HepG2 (cell line): ENCODE results near the gene CLP1. TPM values are rescaled to one million over a fixed set of nuclear protein-coding genes. Genes with fewer than 3 reads are reported as not detected.

ENCODE experiments used
- ATAC-seq: fragments of 200-7000 bp; cut with Tn5 transposase; 3 replicates; pipeline ENCODE4 v1.9.1; 2020; ENCODE audit warnings: mild to moderate bottlenecking, moderate library complexity
- BruUV-seq: library from RNA; stranded (reverse); fragments of 400-500 nt; replicated peaks from 2 replicates; lab custom pipeline; 2021; lab: Mats Ljungman, UMichigan
- CTCF ChIA-PET: fragments of 300-600 bp; formaldehyde crosslinking; extraction: SDS; loops from one replicate; lab custom pipeline; 2021; ENCODE audit warnings: low total read pairs, inconsistent platforms, low intra/inter-chr PET ratio; lab: Yijun Ruan, JAX
- POLR2A ChIA-PET: fragments of 350-600 bp; sonication (Branson Sonifier 250); formaldehyde crosslinking; loops from one replicate; lab custom pipeline; 2020; ENCODE audit warnings: antibody characterized with exemption, inconsistent platforms; lab: Yijun Ruan, JAX
- DNase-seq: peaks from one replicate; pipeline ENCODE4 v3.0.0-alpha.2; 2015; ENCODE audit warnings: low spot score
- FAIRE-seq: peaks from 3 replicates; lab custom pipeline; 2011; peaks lifted over from hg19 to GRCh38; lab: Jason Lieb, UNC
- H2AFZ ChIP-seq: one replicate; pipeline ENCODE4 v1.6.1; 2011; ENCODE audit warnings: low read length, inconsistent platforms
- H3K27ac ChIP-seq: fragments of 300-600 bp; 3 replicates; pipeline ENCODE4 v1.8.0; 2011; ENCODE audit warnings: mixed run types, mild to moderate bottlenecking, mixed read lengths, low read length, inconsistent platforms; ENCODE audit not compliant: insufficient read depth; ENCODE audit errors: extremely low read length
- H3K27me3 ChIP-seq, 2 experiments: fragments of 200-600 bp in 1 of 2; 2 replicates in 1 of 2; 3 replicates in 1 of 2; pipeline versions ENCODE4 v1.6.0 to v1.8.0; 2011; ENCODE audit warnings: low read length in 2 of 2, mild to moderate bottlenecking in 2 of 2, moderate library complexity in 2 of 2, inconsistent platforms in 1 of 2; ENCODE audit not compliant: insufficient read depth in 2 of 2, control insufficient read depth in 1 of 2
- H3K36me3 ChIP-seq, 2 experiments: fragments of 200-600 bp in 1 of 2; replicated peaks in 1 of 2; 2 replicates in 1 of 2; 3 replicates in 1 of 2; pipeline versions ENCODE4 v1.5.1 to v1.8.0; 2011; ENCODE audit warnings: low read length in 2 of 2, inconsistent platforms in 1 of 2; ENCODE audit not compliant: insufficient read depth in 2 of 2, control insufficient read depth in 1 of 2
- H3K4me1 ChIP-seq: 2 replicates; pipeline ENCODE4 v1.5.1; 2012; ENCODE audit warnings: low read length, inconsistent platforms; ENCODE audit not compliant: insufficient read depth
- H3K4me2 ChIP-seq: 2 replicates; pipeline ENCODE4 v1.6.0; 2011; ENCODE audit warnings: low read depth, low read length, inconsistent platforms
- H3K4me3 ChIP-seq, 3 experiments: fragments of 200-600 bp in 1 of 3; sonication (generic), shearing (Covaris generic) in 1 of 3; replicated peaks in 1 of 3; 2 replicates each; pipeline ENCODE4 v1.5.1; 2011 to 2016; ENCODE audit warnings: low read length in 3 of 3, inconsistent platforms in 2 of 3, low read depth in 2 of 3, mild to moderate bottlenecking in 2 of 3, control low read depth in 1 of 3, mixed read lengths in 1 of 3; ENCODE audit not compliant: insufficient read depth in 1 of 3
- H3K79me2 ChIP-seq: one replicate; pipeline ENCODE4 v1.6.1; 2011; ENCODE audit warnings: low read length, inconsistent platforms; ENCODE audit not compliant: insufficient read depth
- H3K9ac ChIP-seq: 2 replicates; pipeline ENCODE4 v1.6.0; 2011; ENCODE audit warnings: mild to moderate bottlenecking, low read depth, low read length, inconsistent platforms; ENCODE audit not compliant: insufficient read depth
- H3K9me3 ChIP-seq: 2 replicates; pipeline ENCODE4 v1.5.1; 2012; ENCODE audit warnings: mild to moderate bottlenecking, low read length
- H4K20me1 ChIP-seq: 2 replicates; pipeline ENCODE4 v1.6.0; 2011; ENCODE audit warnings: inconsistent platforms, mild to moderate bottlenecking, low read length, moderate library complexity; ENCODE audit not compliant: insufficient read depth
- BCLAF1 ChIP-seq: fragments of 450-650 bp; IDR thresholded peaks from 2 replicates; pipeline ENCODE4 v1.6.1; 2017; ENCODE audit warnings: mild to moderate bottlenecking
- CHD2 ChIP-seq: IDR thresholded peaks from 2 replicates; pipeline ENCODE4 v1.6.1; 2011; ENCODE audit warnings: low read depth, low read length, improper control_type of control experiment
- ETV5 ChIP-seq: IDR thresholded peaks from 2 replicates; pipeline ENCODE4 v1.6.1; 2018; ENCODE audit warnings: missing biosample characterization, missing genetic modification reagents, inconsistent platforms, borderline replicate concordance
- GFI1 ChIP-seq: sonication (generic); formaldehyde crosslinking; IDR thresholded peaks from 2 replicates; pipeline ENCODE4 v1.5.0; 2020; ENCODE audit warnings: missing genetic modification reagents, mild to moderate bottlenecking, borderline replicate concordance
- HOXA9 ChIP-seq: sonication (generic); formaldehyde crosslinking; IDR thresholded peaks from 2 replicates; pipeline ENCODE4 v1.8.1; 2022; ENCODE audit warnings: missing genetic modification reagents, mild to moderate bottlenecking, moderate library complexity, borderline replicate concordance
- KDM1A ChIP-seq: IDR thresholded peaks from 2 replicates; pipeline ENCODE4 v1.6.1; 2016; ENCODE audit warnings: missing compliant biosample characterization
- MIXL1 ChIP-seq: IDR thresholded peaks from 2 replicates; pipeline ENCODE4 v1.6.1; 2016
- SAP130 ChIP-seq: IDR thresholded peaks from 2 replicates; pipeline ENCODE4 v1.6.1; 2016; ENCODE audit warnings: low read depth
- TCF12 ChIP-seq, 2 experiments: fragments of 450-650 bp in 1 of 2; sonication (generic) in 1 of 2; formaldehyde crosslinking in 1 of 2; IDR thresholded peaks; 2 replicates each; pipeline versions ENCODE4 v1.6.1 to v1.8.0; 2017 to 2022; ENCODE audit warnings: antibody characterized with exemption in 1 of 2, mild to moderate bottlenecking in 1 of 2, missing genetic modification reagents in 1 of 2, moderate library complexity in 1 of 2
- THAP8 ChIP-seq: sonication (generic); formaldehyde crosslinking; IDR thresholded peaks from 2 replicates; pipeline ENCODE4 v1.5.1; 2020; ENCODE audit warnings: missing genetic modification reagents, mild to moderate bottlenecking, borderline replicate concordance
- TP53 ChIP-seq: sonication (generic); formaldehyde crosslinking; conservative IDR thresholded peaks from 2 replicates; pipeline ENCODE4 v1.4.0; 2020; ENCODE audit warnings: missing genetic modification reagents
- ZBTB25 ChIP-seq: IDR thresholded peaks from 2 replicates; pipeline ENCODE4 v1.6.1; 2018; ENCODE audit warnings: missing genetic modification reagents
- ZNF562 ChIP-seq: sonication (generic); formaldehyde crosslinking; IDR thresholded peaks from 2 replicates; pipeline ENCODE4 v1.8.0; 2022; ENCODE audit warnings: missing genetic modification reagents, borderline replicate concordance
- ZNF788 ChIP-seq: sonication (generic); formaldehyde crosslinking; IDR thresholded peaks from 2 replicates; pipeline ENCODE4 v1.5.0; 2020; ENCODE audit warnings: mild to moderate bottlenecking, missing genetic modification reagents, borderline replicate concordance
- WGBS: methylation state at CpG from one replicate; pipeline ENCODE4 v1.1.6; 2017; ENCODE audit warnings: low lambda C conversion rate; 5-methylcytosine and 5-hydroxymethylcytosine counted together
- in situ Hi-C: cut with HindIII; loops from 2 replicates; pipeline ENCODE4 v1.10.0; 2017; ENCODE audit warnings: low pct_unique_long_range_greater_than_20kb; ENCODE audit not compliant: extremely low pct_ligation_motif_present
- intact Hi-C: fragments of 100-400 bp; cut with micrococcal nuclease; formaldehyde crosslinking; loops from one replicate; pipeline ENCODE4 v1.10.0; 2022; ENCODE audit not compliant: unreplicated experiment
- polyA plus RNA-seq, 8 experiments: library from polyadenylated mRNA; depleted of rRNA in 3 of 8; stranded (reverse) in 7 of 8; unstranded in 1 of 8; fragments of >200 nt; fragmentation: Illumina TruSeq in 4 of 8; extraction: Trizol in 4 of 8; gene quantifications; 2 replicates each; pipeline versions ENCODE4 v1.2.1 to v1.2.3, GENCODE V29; 2011 to 2016; ENCODE audit warnings: low read depth in 4 of 8, missing spikeins in 1 of 8, mixed read lengths in 1 of 8; ENCODE audit not compliant: insufficient read depth in 1 of 8
- total RNA-seq, 5 experiments: library from RNA; depleted of rRNA; stranded (reverse); fragments of >200 nt; fragmentation: Illumina TruSeq; extraction: Trizol; gene quantifications; 2 replicates each; pipeline ENCODE4 v1.2.3, GENCODE V29; 2016; ENCODE audit warnings: low read depth in 1 of 5
- TF ChIP-seq, protein P1 (sequence below): sonication (generic); formaldehyde crosslinking; IDR thresholded peaks from 2 replicates; pipeline ENCODE4 v1.4.0; 2020; ENCODE audit warnings: low read depth, mild to moderate bottlenecking, missing genetic modification reagents

The CLP1 gene
- total and polyA plus RNA-seq, 2 of the 13 experiments (the other 11 are each of a cell fraction or from before 2014, with no cell fraction given): 14.6 to 24.8 TPM

GRCh38 chr11:57647960-57648800 is 9.4 kb upstream of the CLP1 start:
- ChIA-PET POLR2A (interaction anchor here (1.4 kb wide), 1 partner anchor 8 kb away, joined by 3 read pairs; no protein-coding TSS in a partner anchor), CTCF (no interaction called here)
- Histone ChIP-seq H3K27ac (no peak overlapping the region), H3K4me1 (peaks cover 22% of the 10 kb centered on the region), H3K79me2 (no peaks in the 10 kb centered on the region), H3K4me3 (no peak overlapping the region), H3K9me3 (no peaks in the 10 kb centered on the region), H3K27me3 (peaks cover 9 to 46% of the 10 kb centered on the region in 2 experiments), H3K36me3 (no peaks in the 10 kb centered on the region), H3K4me2 (no peak overlapping the region), H3K9ac (no peak overlapping the region), H2AFZ (no peak overlapping the region), H4K20me1 (no peaks in the 10 kb centered on the region)
- BruUV-seq: no TSS peak
- TF ChIP-seq CHD2: no peak
- TF ChIP-seq ETV5: no peak
- TF ChIP-seq BCLAF1: no peak
- TF ChIP-seq, protein P1, sequence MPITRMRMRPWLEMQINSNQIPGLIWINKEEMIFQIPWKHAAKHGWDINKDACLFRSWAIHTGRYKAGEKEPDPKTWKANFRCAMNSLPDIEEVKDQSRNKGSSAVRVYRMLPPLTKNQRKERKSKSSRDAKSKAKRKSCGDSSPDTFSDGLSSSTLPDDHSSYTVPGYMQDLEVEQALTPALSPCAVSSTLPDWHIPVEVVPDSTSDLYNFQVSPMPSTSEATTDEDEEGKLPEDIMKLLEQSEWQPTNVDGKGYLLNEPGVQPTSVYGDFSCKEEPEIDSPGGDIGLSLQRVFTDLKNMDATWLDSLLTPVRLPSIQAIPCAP (CRISPR knock-in tag): no peak
- TF ChIP-seq SAP130 (CRISPR knock-in tag): no peak
- TF ChIP-seq GFI1: no peak
- no peak for TF ChIP-seq MIXL1
- no peak for TF ChIP-seq ZNF788 (CRISPR knock-in tag)
- no peak for TF ChIP-seq KDM1A
- no peak for TF ChIP-seq ZNF562
- TF ChIP-seq TP53 (CRISPR knock-in tag): no peak
- no peak for TF ChIP-seq THAP8 (CRISPR knock-in tag)
- TF ChIP-seq HOXA9 (CRISPR knock-in tag): no peak
- no peak for TF ChIP-seq ZBTB25 (CRISPR knock-in tag)
- TF ChIP-seq TCF12 (IDR thresholded peaks at IDR 0.05): no peak
- no peak for TF ChIP-seq TCF12 (CRISPR knock-in tag; IDR thresholded peaks at IDR 0.05)
- ATAC-seq (peak; percentile 13; the same call in 2 of the 3 replicates), FAIRE-seq (no peak), DNase-seq (no peak)
- in situ Hi-C loops: loop anchor here (10.0 kb wide), 1 partner anchor 193 kb away; no protein-coding TSS in a partner anchor
- intact Hi-C loops: no loop called here
- WGBS: 4% methylated on average over 3 of the region's 13 CpGs
